LoVo (cell line): ENCODE results near the gene CCNYL1.
A peak's percentile ranks its signal among the peaks of the same experiment; 100 is the strongest.
"Not testable (repeated sequence)": the region's sequence is repeated elsewhere in the genome, so short reads cannot be mapped to it uniquely, and the experiment has no call there.

Experiments
- DNase-seq: peaks from one replicate; pipeline ENCODE4 v3.0.0-alpha.2; 2016; ENCODE audit warnings: low spot score

The CCNYL1 gene

GRCh38 chr2:207734636-207735512 is 23.4 kb downstream of the CCNYL1 start:
- DNase-seq, result no peak

DNA sequence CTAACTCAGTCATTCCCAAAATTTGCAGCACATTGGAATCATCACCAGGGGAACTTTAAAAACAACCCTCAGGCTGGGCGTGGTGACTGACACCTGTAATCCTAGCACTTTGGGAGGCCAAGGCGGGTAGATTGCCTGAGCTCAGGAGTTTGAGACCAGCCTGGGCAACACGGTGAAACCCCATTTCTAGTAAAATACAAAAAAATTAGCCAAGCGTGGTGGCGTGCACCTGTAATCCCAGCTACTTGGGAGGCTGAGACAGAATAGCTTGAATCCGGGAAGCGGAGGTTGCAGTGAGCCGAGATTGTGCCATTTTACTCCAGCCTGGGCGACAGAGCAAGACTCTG is 24.0 kb downstream of the CCNYL1 start:
- not testable (repeated sequence) for DNase-seq

DNA sequence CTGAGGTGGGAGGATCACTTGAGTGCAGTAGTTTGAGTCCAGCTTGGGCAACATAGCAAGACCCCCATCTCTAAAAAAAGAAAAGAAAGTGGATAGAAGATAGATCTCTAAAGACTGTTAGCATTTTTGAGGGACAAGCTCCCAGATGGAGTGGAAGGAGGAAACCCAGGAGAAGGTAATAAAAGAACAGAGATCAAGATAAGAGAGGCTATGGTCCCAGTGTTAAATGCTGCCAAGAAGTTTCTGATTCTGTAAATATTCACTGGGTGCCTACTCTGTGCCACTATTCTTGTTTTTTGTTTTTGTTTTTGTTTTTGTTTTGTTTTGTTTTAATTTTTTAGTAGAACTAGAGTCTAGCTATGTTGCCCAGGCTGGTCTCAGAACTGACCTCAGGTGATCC is 32.1 kb downstream of the CCNYL1 start:
- DNase-seq, result no peak

- no peak for DNase-seq
Observed at GRCh38 chr2:207744050-207744449, 32.6 kb downstream of the CCNYL1 start.

DNA sequence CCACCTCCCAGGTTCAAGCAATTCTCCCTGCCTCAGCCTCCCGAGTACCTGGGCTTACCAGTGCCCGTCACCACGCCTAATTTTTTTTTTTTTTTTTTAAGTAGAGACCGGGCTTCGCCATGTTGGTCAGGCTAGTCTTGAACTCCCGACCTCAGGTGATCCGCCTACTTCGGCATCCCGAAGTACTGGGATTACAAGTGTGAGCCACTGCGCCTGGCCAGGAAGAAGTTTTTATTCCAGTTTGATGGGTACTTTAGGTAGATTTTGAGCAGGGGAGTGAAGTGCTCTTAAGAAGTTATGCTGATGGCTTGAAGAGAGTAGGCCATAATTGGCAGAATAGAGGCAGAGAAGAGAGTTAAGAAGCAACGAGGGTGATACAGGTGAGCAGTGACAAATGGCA is 33.0 kb downstream of the CCNYL1 start:
- DNase-seq, result no peak

DNA sequence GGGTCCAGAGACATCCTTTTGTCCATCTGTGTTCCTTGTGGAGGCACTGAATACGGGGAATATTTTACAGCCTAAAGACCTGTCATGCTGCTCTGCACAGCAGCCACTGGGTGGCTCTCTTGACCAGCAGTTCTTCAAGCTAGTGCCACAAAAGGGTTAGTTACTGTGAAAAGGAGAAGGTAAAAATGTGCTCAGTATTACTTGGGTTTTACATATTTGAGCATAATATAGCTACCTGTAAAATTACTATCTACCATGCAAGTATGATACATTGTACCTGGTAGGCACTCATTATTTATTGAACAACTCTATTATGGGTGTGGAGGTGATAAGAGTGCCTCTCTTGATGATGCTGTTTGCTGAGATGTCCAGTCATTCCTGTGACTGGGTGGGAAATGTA is 34.7 kb downstream of the CCNYL1 start:
- DNase-seq, result peak; percentile 60

DNA sequence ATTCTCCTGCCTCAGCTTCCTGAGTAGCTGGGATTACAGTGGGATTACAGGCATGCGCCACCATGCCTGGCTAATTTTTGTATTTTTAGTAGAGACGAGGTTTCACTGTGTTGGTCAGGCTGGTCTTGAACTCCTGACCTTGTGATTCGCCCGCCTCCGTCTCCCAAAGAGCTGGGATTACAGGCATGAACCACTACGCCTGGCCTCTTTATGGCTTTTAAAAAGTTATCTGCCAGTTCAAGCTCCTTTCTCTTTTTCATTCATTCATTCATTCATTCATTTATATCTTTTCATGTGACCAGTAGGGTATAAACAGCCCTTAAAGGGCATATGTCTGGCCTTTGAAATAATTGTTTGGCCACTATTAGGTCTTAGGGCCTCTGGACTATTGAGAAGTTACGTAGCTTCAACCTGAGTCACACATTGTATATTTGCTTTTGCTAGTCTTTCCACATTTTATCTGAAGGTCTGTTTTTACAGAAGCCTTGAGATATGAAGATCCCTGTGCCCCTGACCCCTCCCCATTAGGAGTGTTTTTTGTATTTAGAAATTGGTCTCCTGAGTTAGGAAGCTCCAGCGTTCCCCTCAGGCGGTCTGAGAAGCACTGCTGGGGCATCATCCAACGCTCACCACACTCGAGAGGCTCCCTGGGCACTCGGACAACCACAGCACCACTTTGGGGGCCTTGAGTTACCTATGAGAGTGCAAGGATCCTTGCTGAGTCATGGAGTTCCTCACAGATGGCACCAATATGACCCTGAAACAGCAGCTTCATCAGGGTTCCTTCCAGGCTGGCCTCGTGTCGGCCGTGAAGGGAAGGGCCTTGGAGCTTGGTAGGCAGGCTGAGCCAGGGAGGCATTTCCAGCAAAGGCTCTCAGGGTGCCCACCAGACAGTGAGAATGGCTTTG is 36.5 kb downstream of the CCNYL1 start:
- DNase-seq, result no peak

DNA sequence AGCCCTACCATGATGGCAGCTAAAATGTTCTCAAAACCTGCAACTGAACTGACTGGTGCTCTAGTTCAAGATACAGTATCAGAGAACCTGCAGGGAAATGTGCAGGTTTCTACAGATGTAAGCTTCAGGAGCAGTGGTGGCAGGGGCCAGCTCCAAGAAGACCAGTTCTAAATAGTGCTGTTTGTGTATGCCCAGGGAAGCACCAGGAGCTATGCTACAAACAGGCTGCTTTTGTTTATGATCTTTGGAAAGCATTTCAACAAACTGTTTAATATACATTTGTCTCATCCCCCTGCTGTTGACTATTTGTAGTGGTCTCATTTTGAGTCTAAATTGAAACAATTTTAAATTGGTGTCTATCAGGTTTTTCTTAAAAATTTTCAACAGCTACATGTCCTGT is 37.6 kb downstream of the CCNYL1 start:
- no peak for DNase-seq

- no peak for DNase-seq
Observed at GRCh38 chr2:207749873-207750272, 38.4 kb downstream of the CCNYL1 start.

DNA sequence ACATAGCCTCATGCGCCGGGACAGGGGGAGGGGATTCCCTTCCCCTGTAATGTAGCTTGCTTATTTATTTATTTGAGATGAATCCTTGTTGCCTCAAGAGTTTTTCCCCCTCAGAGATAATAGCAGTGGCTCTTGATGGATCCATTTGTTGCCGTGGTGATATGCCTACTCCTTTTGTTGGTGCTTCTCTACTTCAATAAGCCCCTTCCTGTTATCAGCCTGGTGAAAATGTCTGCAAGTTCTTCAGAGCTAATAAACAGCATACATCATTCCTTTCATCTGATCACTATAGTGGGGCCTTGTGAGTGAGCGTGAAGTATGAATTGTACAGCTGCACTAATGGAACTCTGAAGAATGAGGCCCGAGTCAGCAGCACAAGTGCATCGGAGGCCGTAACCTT is 38.9 kb downstream of the CCNYL1 start:
- DNase-seq, result no peak

- no peak for DNase-seq
Observed at GRCh38 chr2:207750876-207751275, 39.4 kb downstream of the CCNYL1 start.

DNA sequence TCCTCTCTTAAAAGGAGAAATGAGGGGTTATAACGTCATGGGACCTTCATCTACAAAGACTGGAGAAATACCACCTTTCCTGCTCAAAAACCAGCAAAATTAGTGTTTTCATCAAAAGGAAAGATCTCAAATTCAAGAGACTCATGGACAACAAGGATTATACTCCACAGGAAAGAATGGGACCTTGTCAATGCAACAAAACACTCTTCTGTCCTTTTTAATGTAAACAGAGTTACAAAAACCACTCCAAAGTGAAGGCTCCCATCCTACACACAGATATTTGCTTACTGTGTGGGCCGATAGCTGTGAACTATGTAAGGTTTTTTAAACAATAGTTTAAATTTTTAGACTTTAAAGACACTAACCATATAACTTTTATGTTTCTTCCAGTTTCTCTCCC is 42.2 kb downstream of the CCNYL1 start:
- DNase-seq, result not testable (repeated sequence)

DNA sequence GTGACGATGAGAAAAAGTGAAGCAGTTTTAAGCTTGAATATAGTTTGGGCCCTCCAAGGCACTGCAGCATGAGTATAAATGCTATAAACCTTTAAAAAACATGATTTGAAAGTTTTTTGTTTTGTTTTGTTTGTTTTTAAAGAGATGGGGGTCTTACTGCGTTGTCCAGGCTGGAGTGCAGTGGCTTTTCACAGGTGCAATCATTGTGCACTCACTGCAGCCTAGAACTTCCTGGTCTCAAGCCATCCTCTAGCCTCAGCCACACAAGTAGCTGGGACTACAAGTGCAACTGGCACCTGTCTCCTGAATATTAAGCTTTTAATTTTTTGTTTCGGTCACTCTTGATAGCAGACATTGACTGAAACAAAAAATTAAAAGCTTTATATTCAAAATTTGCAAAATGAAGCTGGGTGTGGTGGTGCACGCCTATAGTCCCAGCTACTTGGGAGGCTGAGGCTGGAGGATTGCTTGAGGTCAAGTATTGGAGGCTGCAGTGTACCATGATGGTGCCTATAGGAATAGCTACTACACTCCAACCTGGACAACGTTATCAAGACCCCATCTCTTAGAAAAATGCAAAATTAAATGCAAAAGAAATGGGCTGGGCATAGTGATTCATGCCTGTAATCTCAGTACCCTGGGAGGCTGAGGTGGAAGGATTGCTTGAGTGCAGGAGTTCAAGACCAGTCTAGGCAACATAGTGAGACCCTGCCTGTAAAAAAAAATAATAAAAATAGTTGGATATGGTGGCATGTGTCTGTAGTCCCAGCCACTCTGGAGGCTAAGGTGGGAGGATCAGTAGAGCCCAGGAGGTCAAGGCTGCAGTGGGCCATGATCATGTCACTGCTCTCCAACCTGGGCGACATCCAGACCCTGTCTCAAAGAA is 43.3 kb downstream of the CCNYL1 start:
- no peak for DNase-seq

DNA sequence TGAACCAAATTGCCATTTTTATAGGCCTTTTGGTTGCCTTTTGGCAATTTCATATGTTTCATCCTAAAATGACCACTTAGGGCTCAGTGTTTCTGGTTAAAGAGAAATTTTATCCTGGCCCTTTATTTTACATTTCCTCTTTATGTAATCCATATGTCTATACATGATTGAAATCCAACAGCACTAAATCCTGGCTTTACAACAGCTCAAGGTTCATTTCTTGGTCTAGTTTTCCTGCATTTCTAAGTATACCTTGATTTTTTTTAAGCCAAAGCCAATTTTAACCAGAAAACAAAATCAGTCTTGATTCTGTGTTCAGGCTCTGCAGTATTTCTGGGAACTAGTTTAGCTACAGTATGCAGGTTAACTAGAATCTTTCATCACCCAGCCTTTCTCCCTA is 46.6 kb downstream of the CCNYL1 start:
- no peak for DNase-seq

DNA sequence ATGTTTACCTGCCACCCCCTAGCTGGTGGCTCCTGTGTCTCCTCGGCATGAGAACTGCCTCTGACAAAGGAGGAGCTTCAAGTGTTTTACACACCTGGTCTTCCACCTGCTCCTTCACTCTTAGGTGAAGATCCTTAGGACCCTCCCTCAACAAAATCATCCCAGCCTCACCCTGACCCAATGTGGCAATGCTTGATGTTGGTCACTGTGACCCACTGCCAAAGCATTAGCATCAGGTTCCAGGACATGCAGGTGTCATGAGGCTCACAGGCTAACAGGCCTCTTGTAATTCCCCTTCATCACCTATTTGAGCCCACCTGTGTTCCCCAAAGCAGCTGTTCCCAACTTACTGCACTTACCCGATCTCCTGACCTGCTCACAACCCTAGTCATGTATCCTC is 48.5 kb downstream of the CCNYL1 start:
- DNase-seq, result no peak

- no peak for DNase-seq
Observed at GRCh38 chr2:207760453-207760852, 49.0 kb downstream of the CCNYL1 start.

GRCh38 chr2:207761426-207761825 is 50.0 kb downstream of the CCNYL1 start:
- DNase-seq, result not testable (repeated sequence)

- no peak for DNase-seq
Observed at GRCh38 chr2:207762146-207762545, 50.7 kb downstream of the CCNYL1 start.

DNA sequence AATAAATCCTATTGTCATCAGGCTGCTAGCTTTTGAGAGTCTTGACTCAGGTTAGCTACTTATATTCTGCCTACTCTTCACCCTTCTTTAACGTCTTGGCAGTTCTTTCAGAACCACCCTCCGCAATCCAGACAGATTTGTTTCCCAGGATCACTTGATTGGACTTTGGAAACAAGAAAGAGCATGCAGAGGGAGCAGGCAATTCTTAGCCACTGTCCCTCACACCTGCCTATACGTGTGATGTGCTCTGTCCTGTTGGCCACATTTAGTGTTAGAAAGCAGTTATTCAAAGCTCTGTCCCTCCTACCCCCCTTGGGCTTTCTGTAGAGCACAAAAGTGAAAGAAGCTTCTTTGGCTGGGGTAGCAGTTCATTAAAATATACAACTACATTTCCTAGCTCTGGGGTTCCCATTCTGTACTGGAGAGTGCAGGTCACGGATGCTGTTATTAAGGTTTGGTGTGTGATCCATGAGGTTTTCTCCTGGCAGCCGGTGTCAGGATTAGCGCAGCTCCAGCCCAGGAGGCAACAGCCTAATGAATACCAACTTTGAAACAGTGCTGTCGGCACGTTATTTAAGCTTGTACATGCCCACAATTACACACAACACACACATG is 52.0 kb downstream of the CCNYL1 start:
- no peak for DNase-seq

GRCh38 chr2:207764096-207764630 is 52.7 kb downstream of the CCNYL1 start:
- DNase-seq, result no peak

DNA sequence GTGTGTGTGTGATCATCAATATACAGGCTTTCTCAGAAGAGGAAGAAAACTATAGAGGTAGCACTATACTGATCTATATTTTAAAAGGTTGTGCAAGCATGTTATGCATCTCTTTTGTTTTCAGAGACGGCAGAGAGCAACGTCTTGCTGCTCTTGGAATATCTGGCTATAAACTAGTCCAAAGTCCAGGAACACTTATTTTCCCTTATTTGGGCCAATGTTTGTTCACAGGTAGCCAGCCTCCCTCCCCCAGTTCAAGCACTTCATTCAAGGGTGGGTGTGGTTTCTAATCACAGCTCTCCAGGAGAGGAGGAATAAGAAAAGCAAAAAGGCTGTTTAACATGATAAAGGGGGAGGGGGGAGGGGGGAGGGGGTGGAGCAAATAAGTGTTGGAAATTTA is 54.1 kb downstream of the CCNYL1 start:
- DNase-seq, result peak; percentile 73
